Chondrocyte (in vitro differentiated cells): Measurements from ENCODE around the gene PARK7. TPM values are rescaled to one million over a fixed set of nuclear protein-coding genes. Genes with fewer than 3 reads are reported as not detected.

Experiments used
- DNase-seq: peaks from one replicate; pipeline ENCODE4 v3.0.0; 2021; ENCODE audit warnings: mixed read lengths, low spot score
- H3K27ac Mint-ChIP-seq: one replicate; pipeline ENCODE4 v1.8.0; 2021; ENCODE audit warnings: mild to moderate bottlenecking, moderate library complexity, mixed read lengths; ENCODE audit not compliant: unreplicated experiment
- H3K27me3 Mint-ChIP-seq: 2 replicates; pipeline ENCODE4 v1.8.0; 2021; ENCODE audit warnings: low read depth, mixed read lengths
- H3K36me3 Mint-ChIP-seq: 2 replicates; pipeline ENCODE4 v1.8.0; 2021; ENCODE audit warnings: low read depth, mixed read lengths
- H3K4me1 Mint-ChIP-seq: 2 replicates; pipeline ENCODE4 v1.8.0; 2021; ENCODE audit warnings: low read depth, mild to moderate bottlenecking, mixed read lengths
- H3K4me3 Mint-ChIP-seq: one replicate; pipeline ENCODE4 v1.8.0; 2021; ENCODE audit warnings: mild to moderate bottlenecking, moderate library complexity, mixed read lengths; ENCODE audit not compliant: unreplicated experiment
- H3K9me3 Mint-ChIP-seq: 2 replicates; pipeline ENCODE4 v1.8.0; 2021; ENCODE audit warnings: low read depth, mixed read lengths
- CTCF ChIP-seq: fragments of 200-600 bp; sonication (generic); IDR thresholded peaks from 2 replicates; pipeline ENCODE4 v1.5.0; 2021; ENCODE audit warnings: antibody characterized with exemption, mild to moderate bottlenecking, moderate library complexity
- total RNA-seq: library from RNA; stranded (reverse); gene quantifications from 3 replicates; pipeline ENCODE4 v1.2.1, GENCODE V29; 2021

PARK7 gene
- total RNA-seq, 1 donor from 2014 or later = 250 TPM

DNA sequence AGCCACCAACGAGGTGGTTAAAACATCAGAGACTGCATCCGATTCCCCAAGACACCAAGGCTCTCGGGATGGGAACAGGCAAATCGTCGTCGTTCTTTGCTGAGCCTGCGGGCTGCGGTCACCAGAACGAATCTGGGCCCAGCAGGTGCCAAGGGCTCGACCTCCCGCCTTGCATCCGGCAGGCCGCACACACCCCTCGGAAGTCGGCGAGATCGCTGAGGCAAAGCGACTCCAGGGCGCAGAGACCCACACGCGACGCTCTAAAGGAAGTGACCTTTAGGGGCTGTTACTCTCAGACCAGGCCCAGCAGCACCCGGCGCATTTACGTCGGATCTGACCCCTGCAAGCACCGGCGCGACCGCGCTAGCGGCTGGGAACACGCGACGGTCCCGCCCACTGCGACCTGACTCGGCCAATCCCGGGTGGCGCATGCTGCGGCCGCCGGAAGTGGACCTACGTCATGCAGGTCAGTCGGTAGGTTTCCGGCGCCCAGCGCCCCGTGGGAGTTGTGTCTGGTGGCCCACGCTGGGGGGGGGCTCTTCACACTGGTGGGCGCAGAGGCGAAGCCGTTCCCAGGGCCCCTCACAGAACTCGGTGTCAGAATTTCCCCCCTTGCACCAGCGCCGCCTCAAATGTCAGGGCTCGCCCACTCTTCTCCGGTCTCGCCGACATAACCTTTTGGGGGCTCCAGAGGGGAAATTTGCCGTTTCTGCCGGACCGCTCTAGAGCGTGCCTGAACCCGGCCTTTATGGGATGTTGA lies 7.5 kb upstream of the PARK7 start:
- no peak overlapping the region for H3K4me3 Mint-ChIP-seq
- no peak for DNase-seq

DNA sequence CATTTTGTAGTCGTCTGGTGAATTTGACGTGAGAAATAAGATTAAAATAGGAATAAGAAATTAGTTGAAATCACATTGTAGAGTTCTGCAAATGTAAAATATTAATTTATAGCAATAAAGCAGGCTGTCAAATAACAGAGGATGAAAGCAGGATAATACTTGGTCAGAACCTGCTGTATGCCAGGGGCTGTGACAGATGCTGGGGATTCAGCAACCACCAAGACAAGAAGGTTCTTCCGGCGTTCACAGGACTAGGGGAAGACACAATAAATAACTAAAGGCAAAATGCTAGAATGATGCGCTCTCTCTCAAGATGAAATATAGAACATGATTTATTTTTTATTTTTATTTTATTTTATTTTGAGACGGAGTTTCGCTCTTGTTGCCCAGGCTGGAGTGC lies 6.8 kb upstream of the PARK7 start:
- no peak for TF ChIP-seq CTCF

More for the DNA sequence above, 7.5 kb upstream of the PARK7 start:
- H3K36me3 Mint-ChIP-seq = no peaks in the 10 kb centered on the region
- H3K27me3 Mint-ChIP-seq = no peaks in the 10 kb centered on the region
- peaks cover 2% of the 10 kb centered on the region for H3K4me1 Mint-ChIP-seq
- no peaks in the 10 kb centered on the region for H3K9me3 Mint-ChIP-seq
- H3K27ac Mint-ChIP-seq = no peak overlapping the region
- TF ChIP-seq CTCF = no peak

GRCh38 chr1:7956218-7957032 lies 5.1 kb upstream of the PARK7 start:
- TF ChIP-seq CTCF = no peak
- peaks cover 9% of the 10 kb centered on the region for H3K4me1 Mint-ChIP-seq
- no peak overlapping the region for H3K27ac Mint-ChIP-seq
- H3K36me3 Mint-ChIP-seq = no peaks in the 10 kb centered on the region
- H3K4me3 Mint-ChIP-seq = no peak overlapping the region
- H3K27me3 Mint-ChIP-seq = no peaks in the 10 kb centered on the region
- no peak for DNase-seq
- H3K9me3 Mint-ChIP-seq = no peaks in the 10 kb centered on the region

More for the DNA sequence above, 6.8 kb upstream of the PARK7 start:
- H3K27me3 Mint-ChIP-seq = no peaks in the 10 kb centered on the region
- no peaks in the 10 kb centered on the region for H3K9me3 Mint-ChIP-seq
- no peaks in the 10 kb centered on the region for H3K4me1 Mint-ChIP-seq
- no peak overlapping the region for H3K4me3 Mint-ChIP-seq
- no peaks in the 10 kb centered on the region for H3K36me3 Mint-ChIP-seq
- no peak for DNase-seq
- no peak overlapping the region for H3K27ac Mint-ChIP-seq

- no peak for DNase-seq
- no peak for TF ChIP-seq CTCF
- Mint-ChIP-seq H3K4me3 (peak overlapping the region; percentile 95), H3K27ac (no peak overlapping the region), H3K4me1 (peaks cover 42% of the 10 kb centered on the region), H3K27me3 (no peaks in the 10 kb centered on the region), H3K36me3 (peaks cover 7% of the 10 kb centered on the region), H3K9me3 (no peaks in the 10 kb centered on the region)
These were observed 1.3 kb upstream of the PARK7 start for GRCh38 chr1:7960165-7960564.

DNA sequence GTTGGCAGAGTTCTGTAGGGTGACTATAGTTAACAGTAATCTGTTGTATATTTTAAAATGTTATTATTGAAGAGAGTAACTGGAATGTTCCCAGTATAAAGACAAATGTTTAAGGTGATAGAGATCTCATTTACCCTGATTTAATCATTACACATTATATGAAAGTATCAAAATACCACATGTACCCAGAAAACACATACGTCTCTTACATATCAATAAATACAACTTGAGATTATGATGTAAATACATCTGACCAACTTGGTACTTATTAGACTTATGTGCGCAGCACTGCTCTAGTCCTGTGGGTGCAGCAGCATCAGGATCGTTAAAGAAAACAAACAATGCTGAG lies 670 bp upstream of the PARK7 start:
- no peak for TF ChIP-seq CTCF
- Mint-ChIP-seq H3K27me3 (no peaks in the 10 kb centered on the region), H3K4me3 (peak overlapping the region; percentile 95), H3K9me3 (no peaks in the 10 kb centered on the region), H3K27ac (peak overlapping the region; percentile 97), H3K4me1 (peaks cover 46% of the 10 kb centered on the region), H3K36me3 (peaks cover 12% of the 10 kb centered on the region)
- DNase-seq = no peak
